GM12878 (cell line): Measurements from ENCODE around the gene DEK. TPM values are rescaled to one million over a fixed set of nuclear protein-coding genes. Genes with fewer than 3 reads are reported as not detected.
A peak's percentile ranks its signal among the peaks of the same experiment; 100 is the strongest.

Experiments used
- ATAC-seq: fragments of 200-7000 bp; cut with Tn5 transposase; 3 replicates; pipeline ENCODE4 v1.9.1; 2020; ENCODE audit warnings: mild to moderate bottlenecking, moderate library complexity
- BruUV-seq: library from RNA; stranded (reverse); fragments of 400-500 nt; replicated peaks from 2 replicates; lab custom pipeline; 2021; lab: Mats Ljungman, UMichigan
- CTCF ChIA-PET: fragments of 300-600 bp; sonication (Branson Sonifier 250); formaldehyde crosslinking; extraction: SDS; loops from one replicate; lab custom pipeline; 2021; ENCODE audit warnings: inconsistent platforms; lab: Yijun Ruan, JAX
- POLR2A ChIA-PET: fragments of 350-600 bp; formaldehyde crosslinking; extraction: SDS; loops from one replicate; lab custom pipeline; 2021; ENCODE audit warnings: inconsistent platforms; lab: Charles Lee
- RAD21 ChIA-PET: fragments of 300-600 bp; sonication (Branson Sonifier 250); formaldehyde crosslinking; loops from one replicate; lab custom pipeline; 2023; ENCODE audit warnings: antibody characterized with exemption; ENCODE audit not compliant: unreplicated experiment; lab: Charles Lee
- SMC1A ChIA-PET: fragments of 300-600 bp; sonication (Branson Sonifier 250); formaldehyde crosslinking; loops from one replicate; lab custom pipeline; 2023; ENCODE audit not compliant: unreplicated experiment, uncharacterized antibody; lab: Charles Lee
- DNase-seq: peaks from one replicate; pipeline ENCODE4 v3.0.0-alpha.2; 2011; ENCODE audit warnings: low read depth, low spot score
- FAIRE-seq: peaks from 3 replicates; lab custom pipeline; 2011; peaks lifted over from hg19 to GRCh38; lab: Jason Lieb, UNC
- H2AFZ ChIP-seq: 2 replicates; pipeline ENCODE4 v1.6.0; 2011; ENCODE audit warnings: low read depth, low read length, control low read depth; ENCODE audit not compliant: control insufficient read depth
- H3K27ac ChIP-seq: 2 replicates; pipeline ENCODE4 v1.5.1; 2011; ENCODE audit warnings: control low read depth; ENCODE audit not compliant: control insufficient read depth, insufficient read depth
- H3K27me3 ChIP-seq, 2 experiments: replicated peaks in 1 of 2; 2 replicates each; pipeline versions ENCODE4 v1.6.0 to v1.6.1; 2011; ENCODE audit warnings: low read length in 1 of 2; ENCODE audit not compliant: control insufficient read depth in 2 of 2, insufficient read depth in 2 of 2
- H3K36me3 ChIP-seq, 2 experiments: 2 replicates each; pipeline ENCODE4 v1.5.1; 2011; ENCODE audit warnings: low read length in 1 of 2; ENCODE audit not compliant: control insufficient read depth in 2 of 2, insufficient read depth in 2 of 2
- H3K4me1 ChIP-seq: 2 replicates; pipeline ENCODE4 v1.6.1; 2011; ENCODE audit warnings: mild to moderate bottlenecking, low read length, moderate library complexity, mixed read lengths; ENCODE audit not compliant: control insufficient read depth, insufficient read depth
- H3K4me2 ChIP-seq: 2 replicates; pipeline ENCODE4 v1.6.0; 2011; ENCODE audit warnings: control low read depth; ENCODE audit not compliant: control insufficient read depth, insufficient read depth
- H3K4me3 ChIP-seq: fragments of 200-600 bp; sonication (generic); 2 replicates; pipeline ENCODE4 v1.5.1; 2016
- H3K79me2 ChIP-seq: 2 replicates; pipeline ENCODE4 v1.6.0; 2011; ENCODE audit warnings: low read length; ENCODE audit not compliant: control insufficient read depth, insufficient read depth
- H3K9ac ChIP-seq: 2 replicates; pipeline ENCODE4 v1.8.0; 2011; ENCODE audit warnings: low read length, control low read depth, mixed read lengths; ENCODE audit not compliant: control insufficient read depth, insufficient read depth
- H3K9me3 ChIP-seq: replicated peaks from 3 replicates; pipeline ENCODE4 v1.5.1; 2011; ENCODE audit warnings: mild to moderate bottlenecking, low read length; ENCODE audit not compliant: control insufficient read depth, insufficient read depth
- H4K20me1 ChIP-seq: 2 replicates; pipeline ENCODE4 v1.6.0; 2011; ENCODE audit not compliant: control insufficient read depth, insufficient read depth
- CHD2 ChIP-seq: IDR thresholded peaks from 2 replicates; pipeline ENCODE4 v1.6.1; 2011; ENCODE audit warnings: low read depth, low read length, improper control_type of control experiment, borderline replicate concordance
- EED ChIP-seq: sonication (generic); IDR thresholded peaks from 2 replicates; pipeline ENCODE4 v1.6.1; 2016; ENCODE audit warnings: antibody characterized with exemption, low read depth
- IKZF2 ChIP-seq, 2 experiments: fragments of 450-650 bp; IDR thresholded peaks; 2 replicates each; pipeline ENCODE4 v1.6.1; 2017; ENCODE audit warnings: mild to moderate bottlenecking in 2 of 2, moderate library complexity in 2 of 2
- NBN ChIP-seq: fragments of 450-650 bp; IDR thresholded peaks from 2 replicates; pipeline ENCODE4 v1.6.1; 2016
- POLR2AphosphoS5 ChIP-seq: IDR thresholded peaks from 2 replicates; pipeline ENCODE4 v1.6.1; 2011; ENCODE audit warnings: mild to moderate bottlenecking, low read length, inconsistent platforms
- SIN3A ChIP-seq: IDR thresholded peaks from 2 replicates; pipeline ENCODE4 v1.6.1; 2012; ENCODE audit warnings: low read depth, low read length, improper control_type of control experiment
- SMAD5 ChIP-seq: IDR thresholded peaks from 2 replicates; pipeline ENCODE4 v1.6.1; 2016; ENCODE audit warnings: antibody characterized with exemption, low read depth
- ZNF207 ChIP-seq: fragments of 450-650 bp; IDR thresholded peaks from 2 replicates; pipeline ENCODE4 v1.6.1; 2014; ENCODE audit warnings: antibody characterized with exemption, mild to moderate bottlenecking, borderline replicate concordance
- WGBS: methylation state at CpG from one replicate; pipeline ENCODE4 v1.1.6; 2016; ENCODE audit warnings: low lambda C conversion rate; ENCODE audit not compliant: insufficient replicate concordance, insufficient coverage; ENCODE audit errors: missing lambda C conversion rate; 5-methylcytosine and 5-hydroxymethylcytosine counted together
- in situ Hi-C: fragments of 300-500 bp; cut with MboI; formaldehyde crosslinking; loops from 9 replicates; pipeline ENCODE4 v1.14.3; 2018; ENCODE audit warnings: mixed read lengths
- intact Hi-C: fragments of 100-400 bp; cut with micrococcal nuclease; formaldehyde crosslinking; loops from one replicate; pipeline ENCODE4 v1.14.2; 2022; ENCODE audit not compliant: unreplicated experiment
- polyA plus RNA-seq, 11 experiments: library from polyadenylated mRNA; depleted of rRNA in 4 of 11; unstranded in 6 of 11; stranded (reverse) in 5 of 11; fragments of >200 nt; fragmentation: Nextera tagmentation in 4 of 11; fragmentation: Illumina TruSeq in 1 of 11; extraction: Ambion mirVana in 4 of 11; extraction: Trizol in 1 of 11; gene quantifications; 1 replicate in 1 of 11; 2 replicates in 10 of 11; pipeline versions ENCODE4 v1.2.1 to v1.2.3, GENCODE V29; 2011 to 2016; ENCODE audit warnings: inconsistent platforms in 2 of 11, missing spikeins in 2 of 11, low read depth in 1 of 11
- total RNA-seq, 4 experiments: library from RNA; depleted of rRNA in 3 of 4; stranded (reverse); fragments of >200 nt in 3 of 4; fragmentation: Illumina TruSeq in 1 of 4; extraction: Trizol in 1 of 4; gene quantifications; 2 replicates each; pipeline versions ENCODE4 v1.2.1 to v1.2.3, GENCODE V29; 2013 to 2021

DEK gene
- total and polyA plus RNA-seq, 10 of the 15 experiments (the other 5 are each of a cell fraction or from before 2014, with no cell fraction given) = 111 to 346 (median 196) TPM

DNA sequence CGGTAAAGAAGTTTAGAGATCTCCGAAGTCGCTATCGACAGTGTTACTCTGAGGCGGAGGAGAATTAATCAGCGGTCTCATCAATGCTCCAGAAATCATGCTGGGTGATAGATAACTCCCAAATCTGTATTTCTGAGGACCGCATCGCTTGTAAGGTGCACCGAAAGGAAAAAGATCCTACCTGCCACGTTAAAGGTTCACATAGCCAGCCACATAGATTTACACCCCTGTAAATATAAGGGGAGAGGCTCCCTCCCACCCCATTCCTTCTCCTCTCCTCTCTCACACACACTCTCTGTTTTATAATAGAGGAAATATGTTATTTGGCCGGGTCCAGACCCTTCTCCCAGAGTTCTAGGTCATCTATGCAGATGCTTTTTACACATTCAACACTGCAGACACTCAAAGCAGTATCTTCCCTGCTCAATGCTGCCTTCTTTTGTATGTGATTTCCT is 620 bp upstream of the DEK start:
- TSS peak; percentile 64 for BruUV-seq
- in situ Hi-C loops = loop anchor here (10.0 kb wide), 1 partner anchor 270 kb away; no protein-coding TSS in a partner anchor
- intact Hi-C loops = loop anchor here (5.0 kb wide), 1 partner anchor 558 kb away; the partner anchor contains the start of gene NUP153

More for the DNA sequence above, 620 bp upstream of the DEK start:
- no peak for ATAC-seq
- H3K4me1 ChIP-seq = peaks cover 22% of the 10 kb centered on the region
- peak overlapping the region; percentile 90 for H3K4me2 ChIP-seq
- H2AFZ ChIP-seq = peak overlapping the region; percentile 84
- H3K9ac ChIP-seq = peak overlapping the region; percentile 89
- ChIA-PET SMC1A (interaction anchor here (0.7 to 1.2 kb wide), 3 partner anchors 107 to 382 kb away, joined by 3 read pairs; no protein-coding TSS in a partner anchor), POLR2A (interaction anchor here (0.8 to 0.9 kb wide), 2 partner anchors 98 to 109 kb away, joined by 3 to 4 read pairs; no protein-coding TSS in a partner anchor), CTCF (interaction anchor here (0.5 to 1.1 kb wide), 6 partner anchors 10 to 237 kb away, joined by 3 to 5 read pairs (median 4); partner anchors contain the start of genes KDM1B and TPMT), RAD21 (no interaction called here)
- H4K20me1 ChIP-seq = peaks cover 2% of the 10 kb centered on the region; the same call in 1 of the 2 replicates
- H3K79me2 ChIP-seq = peaks cover 51% of the 10 kb centered on the region
- H3K27me3 ChIP-seq = no peaks in the 10 kb centered on the region
- no peak for DNase-seq
- 0 out of 2 replicates have a peak, but pooled peaks have one; percentile 46 for TF ChIP-seq POLR2AphosphoS5
- TF ChIP-seq ZNF207 = 0 out of 2 replicates have a peak, but pooled peaks have one; percentile 45
- 0 out of 2 replicates have a peak, but pooled peaks have one; percentile 39 for TF ChIP-seq EED
- no peak for TF ChIP-seq CHD2
- peak in 1 of 2 experiments; percentile 30; a peak in 1 of 4 replicates for TF ChIP-seq IKZF2 (IDR thresholded peaks at IDR 0.05)
- peak; percentile 45; the same call in 1 of the 2 replicates for TF ChIP-seq NBN
- no peak for TF ChIP-seq SMAD5
- TF ChIP-seq SIN3A = no peak
- no peaks in the 10 kb centered on the region for H3K36me3 ChIP-seq
- peak overlapping the region; percentile 70 for H3K4me3 ChIP-seq
- 3% methylated on average over 10 of the region's 11 CpGs for WGBS
- peak overlapping the region; percentile 87 for H3K27ac ChIP-seq
- FAIRE-seq = peak; percentile 66
- H3K9me3 ChIP-seq = peaks cover 4% of the 10 kb centered on the region
